ENCODE data around the gene CYP2R1.

The CYP2R1 gene, protein sequence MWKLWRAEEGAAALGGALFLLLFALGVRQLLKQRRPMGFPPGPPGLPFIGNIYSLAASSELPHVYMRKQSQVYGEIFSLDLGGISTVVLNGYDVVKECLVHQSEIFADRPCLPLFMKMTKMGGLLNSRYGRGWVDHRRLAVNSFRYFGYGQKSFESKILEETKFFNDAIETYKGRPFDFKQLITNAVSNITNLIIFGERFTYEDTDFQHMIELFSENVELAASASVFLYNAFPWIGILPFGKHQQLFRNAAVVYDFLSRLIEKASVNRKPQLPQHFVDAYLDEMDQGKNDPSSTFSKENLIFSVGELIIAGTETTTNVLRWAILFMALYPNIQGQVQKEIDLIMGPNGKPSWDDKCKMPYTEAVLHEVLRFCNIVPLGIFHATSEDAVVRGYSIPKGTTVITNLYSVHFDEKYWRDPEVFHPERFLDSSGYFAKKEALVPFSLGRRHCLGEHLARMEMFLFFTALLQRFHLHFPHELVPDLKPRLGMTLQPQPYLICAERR

DNA sequence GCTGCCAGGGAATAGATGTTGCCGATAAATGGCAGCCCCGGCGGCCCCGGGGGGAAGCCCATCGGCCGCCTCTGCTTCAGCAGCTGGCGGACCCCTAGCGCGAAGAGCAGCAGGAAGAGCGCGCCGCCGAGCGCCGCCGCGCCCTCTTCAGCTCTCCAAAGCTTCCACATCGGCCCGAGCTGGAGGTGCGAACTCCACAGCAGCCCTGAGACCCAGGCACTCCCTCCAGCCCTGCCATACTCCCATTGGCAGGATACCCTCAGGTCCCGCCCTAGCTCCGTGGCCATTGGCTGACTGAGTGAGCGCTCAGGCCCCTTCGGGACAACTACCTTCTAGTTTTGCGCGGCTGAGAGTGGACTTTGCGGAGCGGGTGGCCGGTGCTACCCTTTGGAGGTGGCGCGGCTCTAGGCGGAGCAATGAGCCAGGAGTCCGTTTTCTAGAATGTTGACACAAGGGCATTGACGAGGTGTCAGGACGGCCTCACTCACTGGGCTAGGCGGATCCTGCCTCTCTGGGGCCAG lies at the start of gene CYP2R1:
CYP2R1 (minus strand) TSS at position 196 of the 521 bp plus-strand sequence; CDS start at position 170, 26 bp downstream.
- in situ Hi-C loops (cut with MboI; ENCODE audit: low sequenced_read_pairs, unreplicated experiment): loop anchor here (10.0 kb wide), 1 partner anchor 347 kb away; no protein-coding TSS in a partner anchor
- peak; percentile 93 for DNase-seq (ENCODE audit: low spot score)
- TF ChIP-seq, protein P1, sequence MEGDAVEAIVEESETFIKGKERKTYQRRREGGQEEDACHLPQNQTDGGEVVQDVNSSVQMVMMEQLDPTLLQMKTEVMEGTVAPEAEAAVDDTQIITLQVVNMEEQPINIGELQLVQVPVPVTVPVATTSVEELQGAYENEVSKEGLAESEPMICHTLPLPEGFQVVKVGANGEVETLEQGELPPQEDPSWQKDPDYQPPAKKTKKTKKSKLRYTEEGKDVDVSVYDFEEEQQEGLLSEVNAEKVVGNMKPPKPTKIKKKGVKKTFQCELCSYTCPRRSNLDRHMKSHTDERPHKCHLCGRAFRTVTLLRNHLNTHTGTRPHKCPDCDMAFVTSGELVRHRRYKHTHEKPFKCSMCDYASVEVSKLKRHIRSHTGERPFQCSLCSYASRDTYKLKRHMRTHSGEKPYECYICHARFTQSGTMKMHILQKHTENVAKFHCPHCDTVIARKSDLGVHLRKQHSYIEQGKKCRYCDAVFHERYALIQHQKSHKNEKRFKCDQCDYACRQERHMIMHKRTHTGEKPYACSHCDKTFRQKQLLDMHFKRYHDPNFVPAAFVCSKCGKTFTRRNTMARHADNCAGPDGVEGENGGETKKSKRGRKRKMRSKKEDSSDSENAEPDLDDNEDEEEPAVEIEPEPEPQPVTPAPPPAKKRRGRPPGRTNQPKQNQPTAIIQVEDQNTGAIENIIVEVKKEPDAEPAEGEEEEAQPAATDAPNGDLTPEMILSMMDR (IDR thresholded peaks at IDR 0.05; ENCODE audit: borderline replicate concordance, control extremely low read depth, extremely low read depth, insufficient read depth, missing control alignments): no peak

DNA sequence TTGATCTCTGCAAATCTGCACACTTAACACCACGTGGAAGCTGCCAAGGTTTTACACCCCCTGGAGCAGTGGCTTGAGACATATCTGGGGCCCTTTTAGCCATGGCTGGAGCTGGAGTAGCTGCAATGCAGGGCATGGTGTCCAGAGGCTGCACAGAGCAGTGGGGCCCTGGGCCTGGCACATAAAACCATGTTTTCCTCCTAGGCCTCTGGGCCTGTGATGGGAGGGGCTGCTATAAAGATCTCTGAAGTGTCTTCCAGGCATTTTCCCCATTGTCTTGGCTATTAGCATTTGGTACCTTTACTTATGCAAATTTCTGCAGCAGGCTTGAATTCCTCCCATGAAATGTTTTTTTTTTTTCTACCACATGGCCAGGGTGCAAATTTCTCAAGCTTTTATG lies 46.9 kb upstream of the CYP2R1 start:
- no peak for DNase-seq (ENCODE audit: low spot score)
- in situ Hi-C loops (cut with MboI; ENCODE audit: low sequenced_read_pairs, unreplicated experiment): no loop called here
- TF ChIP-seq, protein P1 (IDR thresholded peaks at IDR 0.05; ENCODE audit: borderline replicate concordance, control extremely low read depth, extremely low read depth, insufficient read depth, missing control alignments): no peak

DNA sequence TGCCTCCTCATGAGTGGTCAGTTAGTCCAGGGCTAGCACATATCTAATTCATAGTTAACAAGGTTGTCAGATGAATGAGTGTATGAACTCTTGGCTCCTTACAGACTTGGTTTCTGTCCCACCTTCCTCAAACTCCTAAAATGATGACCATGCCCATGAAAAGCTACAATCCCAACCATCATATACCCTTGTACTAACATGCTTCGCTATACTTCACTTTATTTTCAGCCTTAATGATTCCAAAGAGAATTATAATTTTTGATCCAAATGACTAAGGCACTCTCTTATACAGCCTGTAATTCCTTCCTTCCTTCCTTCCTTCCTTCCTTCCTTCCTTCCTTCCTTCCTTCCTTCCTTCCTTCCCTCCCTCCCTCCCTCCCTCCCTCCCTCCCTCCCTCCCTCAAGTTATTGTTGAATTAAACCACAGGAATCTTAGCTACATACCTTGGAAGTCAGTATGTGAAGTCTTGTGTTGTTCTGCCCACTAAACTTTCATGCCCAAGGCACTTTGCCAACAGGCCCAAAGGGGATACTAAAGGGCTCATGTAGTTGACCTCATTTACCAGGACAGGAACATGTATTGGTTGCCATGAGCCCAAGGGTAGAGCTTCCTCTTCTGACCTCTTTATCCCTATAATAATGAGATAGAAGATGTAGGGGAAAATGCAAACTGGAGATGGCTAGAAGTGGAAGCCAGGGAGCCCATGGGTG lies 42.8 kb upstream of the CYP2R1 start:
- DNase-seq (ENCODE audit: low spot score): no peak
- TF ChIP-seq, protein P1 (IDR thresholded peaks at IDR 0.05; ENCODE audit: borderline replicate concordance, control extremely low read depth, extremely low read depth, insufficient read depth, missing control alignments): no peak
- in situ Hi-C loops (cut with MboI; ENCODE audit: low sequenced_read_pairs, unreplicated experiment): no loop called here

DNA sequence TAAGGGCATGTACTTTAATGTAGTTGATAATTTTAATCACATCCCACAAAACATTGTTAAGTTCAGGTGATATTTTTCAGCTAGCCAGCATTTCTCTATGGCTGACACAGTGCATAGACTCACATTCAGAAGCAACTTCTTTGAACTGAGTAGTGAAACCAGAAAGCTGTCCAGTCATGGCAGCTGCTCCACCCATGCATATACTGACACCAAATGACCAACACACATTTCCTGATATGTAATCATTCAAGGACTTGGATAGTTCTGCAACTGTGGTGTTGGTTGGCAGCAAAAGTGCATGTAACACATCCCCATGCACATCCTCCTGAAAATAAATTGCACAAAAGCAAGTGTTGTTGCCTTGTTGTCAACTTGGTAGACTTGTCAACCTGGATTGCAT lies 40.4 kb upstream of the CYP2R1 start:
- TF ChIP-seq, protein P1 (IDR thresholded peaks at IDR 0.05; ENCODE audit: borderline replicate concordance, control extremely low read depth, extremely low read depth, insufficient read depth, missing control alignments): no peak
- in situ Hi-C loops (cut with MboI; ENCODE audit: low sequenced_read_pairs, unreplicated experiment): no loop called here
- no peak for DNase-seq (ENCODE audit: low spot score)

DNA sequence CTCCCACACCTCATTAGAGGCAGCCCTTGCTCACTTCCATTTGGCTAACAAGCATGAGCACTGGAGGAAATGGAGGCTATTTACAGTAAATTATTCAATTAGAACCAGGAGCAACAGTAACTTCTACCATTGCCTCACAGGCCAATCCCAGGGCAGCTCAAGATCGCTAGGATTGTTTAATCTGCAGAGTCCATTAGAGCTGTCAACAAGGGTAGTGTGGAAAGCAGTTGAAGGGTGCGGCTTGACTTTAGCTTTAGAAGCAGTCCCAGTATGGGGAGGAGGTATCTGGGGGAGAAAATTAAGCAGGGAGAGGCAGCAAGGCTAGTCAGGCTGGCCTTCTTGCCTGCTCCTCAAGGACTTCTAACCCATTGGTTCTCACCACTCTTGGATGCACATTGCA lies 38.3 kb upstream of the CYP2R1 start:
- in situ Hi-C loops (cut with MboI; ENCODE audit: low sequenced_read_pairs, unreplicated experiment): no loop called here
- DNase-seq (ENCODE audit: low spot score): no peak
- TF ChIP-seq, protein P1 (IDR thresholded peaks at IDR 0.05; ENCODE audit: borderline replicate concordance, control extremely low read depth, extremely low read depth, insufficient read depth, missing control alignments): no peak

DNA sequence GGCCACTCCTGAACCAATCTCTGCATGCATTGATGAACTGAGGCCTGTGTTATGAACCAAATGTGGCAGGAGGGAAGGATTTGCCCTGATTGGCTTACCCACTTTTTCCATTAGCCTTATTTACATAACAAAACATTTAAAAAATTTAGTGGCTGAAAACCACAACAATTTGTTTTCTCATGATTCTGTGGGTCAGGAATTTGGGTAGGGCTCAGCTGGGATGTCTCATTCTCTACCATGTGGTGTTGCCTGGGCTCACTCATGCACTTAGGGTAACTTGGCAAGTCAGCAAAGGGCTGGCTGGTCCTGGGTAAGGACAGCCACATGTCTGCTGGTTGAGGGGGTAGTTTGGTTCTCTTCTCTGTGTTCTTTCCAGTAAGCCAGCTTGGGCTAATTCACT lies 35.1 kb upstream of the CYP2R1 start:
- in situ Hi-C loops (cut with MboI; ENCODE audit: low sequenced_read_pairs, unreplicated experiment): no loop called here
- TF ChIP-seq, protein P1 (IDR thresholded peaks at IDR 0.05; ENCODE audit: borderline replicate concordance, control extremely low read depth, extremely low read depth, insufficient read depth, missing control alignments): no peak
- DNase-seq (ENCODE audit: low spot score): no peak

Measured in GM13976 (cell line).